ENCODE results near the gene CLDN2. TPM values are rescaled to one million over a fixed set of nuclear protein-coding genes. Genes with fewer than 3 reads are reported as not detected.

The CLDN2 gene
- polyA plus RNA-seq, 3 donors = not detected

- Mint-ChIP-seq H3K27me3 (ENCODE audit: low read depth in 3 of 3) (peaks cover 0 to 3% (median 2%) of the 10 kb centered on the region in 3 donors), H3K36me3 (no peaks in the 10 kb centered on the region)
Observed at GRCh38 chrX:106932492-106932923, 12.3 kb downstream of the CLDN2 start.

GRCh38 chrX:106932960-106933537 lies 12.8 kb downstream of the CLDN2 start:
- H3K9me3 ChIP-seq (replicated peaks in 1 of 2; ENCODE audit: control insufficient read depth in 1 of 2, insufficient read depth in 1 of 2, low read length in 2 of 2) = no peaks in the 10 kb centered on the region
- no peak overlapping the region for H2AFZ ChIP-seq (ENCODE audit: insufficient read depth, low read depth, low read length, poor library complexity, severe bottlenecking)
- Mint-ChIP-seq H3K36me3 (no peaks in the 10 kb centered on the region), H3K27ac (peak overlapping the region in 1 of 7 donors; percentile 36), H3K4me3 (no peak overlapping the region), H3K4me1 (peaks cover 2% of the 10 kb centered on the region), H3K27me3 (ENCODE audit: low read depth in 3 of 3) (peaks cover 0 to 3% (median 2%) of the 10 kb centered on the region in 3 donors), H3K9me3 (no peaks in the 10 kb centered on the region)
- WGBS (ENCODE audit: insufficient coverage) = 12% methylated on average over 4 of the region's 6 CpGs
- no peak overlapping the region for H3K4me2 ChIP-seq (replicated peaks; ENCODE audit: extremely low read depth, low read length, poor library complexity, severe bottlenecking)
- H3K36me3 ChIP-seq (replicated peaks in 1 of 2; ENCODE audit: control insufficient read depth in 1 of 2, insufficient read depth in 2 of 2, low read length in 2 of 2) = no peaks in the 10 kb centered on the region
- no peaks in the 10 kb centered on the region for H3K79me2 ChIP-seq (ENCODE audit: insufficient read depth, low read length)
- intact Hi-C loops (cut with micrococcal nuclease) = no loop called here
- H3K4me1 ChIP-seq (ENCODE audit: control insufficient read depth in 1 of 2, insufficient read depth in 2 of 2, low read length in 2 of 2) = no peaks in the 10 kb centered on the region
- H3K27me3 ChIP-seq (ENCODE audit: control insufficient read depth in 2 of 2, insufficient read depth in 2 of 2, low read length in 2 of 2) = no peaks in the 10 kb centered on the region
- no peak for TF ChIP-seq CTCF (IDR thresholded peaks at IDR 0.05)
- no peak for DNase-seq
- no peak overlapping the region for H3K27ac ChIP-seq (ENCODE audit: low read depth in 1 of 2, low read length in 2 of 2)
- no peak overlapping the region for H3K9ac ChIP-seq (ENCODE audit: insufficient read depth, low read length, poor library complexity, severe bottlenecking)
- no peak overlapping the region for H3K4me3 ChIP-seq (replicated peaks in 1 of 3; ENCODE audit: low read depth in 2 of 3, low read length in 3 of 3)
- no peaks in the 10 kb centered on the region for H4K20me1 ChIP-seq (ENCODE audit: insufficient read depth, low read length)

More at GRCh38 chrX:106932492-106932923, 12.3 kb downstream of the CLDN2 start:
- H3K9ac ChIP-seq (ENCODE audit: insufficient read depth, low read length, poor library complexity, severe bottlenecking) = no peak overlapping the region
- no peak overlapping the region for H2AFZ ChIP-seq (ENCODE audit: insufficient read depth, low read depth, low read length, poor library complexity, severe bottlenecking)
- H3K4me1 ChIP-seq (ENCODE audit: control insufficient read depth in 1 of 2, insufficient read depth in 2 of 2, low read length in 2 of 2) = no peaks in the 10 kb centered on the region
- no peaks in the 10 kb centered on the region for H3K36me3 ChIP-seq (replicated peaks in 1 of 2; ENCODE audit: control insufficient read depth in 1 of 2, insufficient read depth in 2 of 2, low read length in 2 of 2)
- H3K27ac ChIP-seq (ENCODE audit: low read depth in 1 of 2, low read length in 2 of 2) = no peak overlapping the region
- no peak for TF ChIP-seq CTCF (IDR thresholded peaks at IDR 0.05)
- no peak overlapping the region for H3K4me2 ChIP-seq (replicated peaks; ENCODE audit: extremely low read depth, low read length, poor library complexity, severe bottlenecking)
- no peaks in the 10 kb centered on the region for H3K9me3 ChIP-seq (replicated peaks in 1 of 2; ENCODE audit: control insufficient read depth in 1 of 2, insufficient read depth in 1 of 2, low read length in 2 of 2)
- intact Hi-C loops (cut with micrococcal nuclease) = no loop called here
- WGBS (ENCODE audit: insufficient coverage) = no CpG with 5 or more reads among the region's 4 CpGs
- H3K27ac Mint-ChIP-seq = no peak overlapping the region
- H3K4me1 Mint-ChIP-seq = peaks cover 2% of the 10 kb centered on the region
- H4K20me1 ChIP-seq (ENCODE audit: insufficient read depth, low read length) = no peaks in the 10 kb centered on the region
- no peak overlapping the region for H3K4me3 Mint-ChIP-seq
- no peak for DNase-seq
- no peaks in the 10 kb centered on the region for H3K27me3 ChIP-seq (ENCODE audit: control insufficient read depth in 2 of 2, insufficient read depth in 2 of 2, low read length in 2 of 2)
- no peaks in the 10 kb centered on the region for H3K9me3 Mint-ChIP-seq
- no peaks in the 10 kb centered on the region for H3K79me2 ChIP-seq (ENCODE audit: insufficient read depth, low read length)
- no peak overlapping the region for H3K4me3 ChIP-seq (replicated peaks in 1 of 3; ENCODE audit: low read depth in 2 of 3, low read length in 3 of 3)
